ENCODE data around the gene SSH2.

SSH2 gene, protein sequence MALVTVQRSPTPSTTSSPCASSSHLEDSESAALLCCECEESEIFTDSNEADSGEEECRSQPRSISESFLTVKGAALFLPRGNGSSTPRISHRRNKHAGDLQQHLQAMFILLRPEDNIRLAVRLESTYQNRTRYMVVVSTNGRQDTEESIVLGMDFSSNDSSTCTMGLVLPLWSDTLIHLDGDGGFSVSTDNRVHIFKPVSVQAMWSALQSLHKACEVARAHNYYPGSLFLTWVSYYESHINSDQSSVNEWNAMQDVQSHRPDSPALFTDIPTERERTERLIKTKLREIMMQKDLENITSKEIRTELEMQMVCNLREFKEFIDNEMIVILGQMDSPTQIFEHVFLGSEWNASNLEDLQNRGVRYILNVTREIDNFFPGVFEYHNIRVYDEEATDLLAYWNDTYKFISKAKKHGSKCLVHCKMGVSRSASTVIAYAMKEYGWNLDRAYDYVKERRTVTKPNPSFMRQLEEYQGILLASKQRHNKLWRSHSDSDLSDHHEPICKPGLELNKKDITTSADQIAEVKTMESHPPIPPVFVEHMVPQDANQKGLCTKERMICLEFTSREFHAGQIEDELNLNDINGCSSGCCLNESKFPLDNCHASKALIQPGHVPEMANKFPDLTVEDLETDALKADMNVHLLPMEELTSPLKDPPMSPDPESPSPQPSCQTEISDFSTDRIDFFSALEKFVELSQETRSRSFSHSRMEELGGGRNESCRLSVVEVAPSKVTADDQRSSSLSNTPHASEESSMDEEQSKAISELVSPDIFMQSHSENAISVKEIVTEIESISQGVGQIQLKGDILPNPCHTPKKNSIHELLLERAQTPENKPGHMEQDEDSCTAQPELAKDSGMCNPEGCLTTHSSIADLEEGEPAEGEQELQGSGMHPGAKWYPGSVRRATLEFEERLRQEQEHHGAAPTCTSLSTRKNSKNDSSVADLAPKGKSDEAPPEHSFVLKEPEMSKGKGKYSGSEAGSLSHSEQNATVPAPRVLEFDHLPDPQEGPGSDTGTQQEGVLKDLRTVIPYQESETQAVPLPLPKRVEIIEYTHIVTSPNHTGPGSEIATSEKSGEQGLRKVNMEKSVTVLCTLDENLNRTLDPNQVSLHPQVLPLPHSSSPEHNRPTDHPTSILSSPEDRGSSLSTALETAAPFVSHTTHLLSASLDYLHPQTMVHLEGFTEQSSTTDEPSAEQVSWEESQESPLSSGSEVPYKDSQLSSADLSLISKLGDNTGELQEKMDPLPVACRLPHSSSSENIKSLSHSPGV (N-terminal part only)

DNA sequence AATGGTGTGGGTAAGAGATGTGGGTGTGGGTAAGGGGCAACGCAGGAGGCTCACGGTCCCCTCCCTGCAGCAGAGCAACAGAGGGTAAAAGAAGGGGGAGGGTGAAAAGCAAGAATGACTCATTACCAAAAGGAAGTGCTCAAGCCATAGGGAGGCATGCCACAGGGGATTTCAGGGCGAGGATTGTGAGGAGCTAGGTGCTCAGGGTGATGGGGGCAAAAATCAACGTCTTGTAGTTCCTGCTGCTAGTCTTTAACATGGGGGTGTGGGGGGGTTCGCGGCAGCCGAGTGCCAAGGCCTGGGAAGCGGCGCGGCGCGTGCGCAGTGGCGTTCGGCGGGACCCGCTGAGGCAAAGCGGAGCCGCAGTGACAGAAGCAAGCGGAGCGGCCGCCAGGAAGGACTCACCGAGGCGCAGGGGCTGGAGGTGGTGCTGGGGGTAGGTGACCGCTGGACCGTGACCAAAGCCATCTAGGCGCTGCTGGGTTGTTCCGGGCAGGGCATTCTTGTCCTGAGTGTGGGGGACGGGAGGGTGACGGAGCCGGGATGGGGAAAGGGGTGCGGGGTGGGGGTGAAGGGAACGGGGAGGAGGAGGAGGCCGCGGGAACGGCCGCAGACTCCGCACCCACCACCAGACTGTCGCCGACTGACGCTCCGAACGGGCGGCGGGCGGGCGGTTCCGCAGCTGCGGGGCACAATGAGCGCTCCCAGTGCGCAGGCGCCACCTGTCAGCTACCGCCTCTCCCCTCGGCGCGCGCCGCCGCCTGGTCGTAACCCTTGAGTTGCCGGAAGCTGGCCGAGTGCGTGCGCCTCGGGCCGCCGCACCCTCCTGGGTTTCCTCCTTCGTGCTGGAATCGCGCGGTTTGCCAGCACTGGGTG, at the start of gene SSH2:
TSS of gene SSH2 (minus strand) at position 696 of the 876 bp plus-strand sequence. CDS start at position 468, 228 bp downstream.
- Histone ChIP-seq H3K4me3 (ENCODE audit: low read length) (peak within 1 kb of the TSS; percentile 76), H3K4me1 (ENCODE audit: low read length) (peaks cover 21% of the 10 kb centered on the region), H3K9me3 (replicated peaks; ENCODE audit: insufficient read depth, low read length) (no peaks in the 10 kb centered on the region), H3K9me2 (replicated peaks; ENCODE audit: insufficient read depth, low read length) (no peaks in the 10 kb centered on the region), H3K27me3 (replicated peaks; ENCODE audit: insufficient read depth, low read length) (no peaks in the 10 kb centered on the region), H3K4me2 (ENCODE audit: low read depth, low read length) (peak within 1 kb of the TSS; percentile 98), H3K27ac (ENCODE audit: low read length) (peak within 1 kb of the TSS; percentile 70), H3K36me3 (replicated peaks; ENCODE audit: insufficient read depth, low read length) (no peaks in the 10 kb centered on the region), H2AFZ (ENCODE audit: low read length) (peak within 1 kb of the TSS; percentile 98), H4K20me1 (ENCODE audit: insufficient read depth, low read length) (no peaks in the 10 kb centered on the region), H3K79me2 (ENCODE audit: low read length) (peaks cover 50% of the 10 kb centered on the region), H3K9ac (ENCODE audit: low read length) (peak within 1 kb of the TSS; percentile 77), H3F3A (ENCODE audit: insufficient read depth, low read length) (peaks cover 16% of the 10 kb centered on the region; the same call in 1 of the 2 replicates)
- DNase-seq = peak; percentile 94
- TF ChIP-seq, protein P1, sequence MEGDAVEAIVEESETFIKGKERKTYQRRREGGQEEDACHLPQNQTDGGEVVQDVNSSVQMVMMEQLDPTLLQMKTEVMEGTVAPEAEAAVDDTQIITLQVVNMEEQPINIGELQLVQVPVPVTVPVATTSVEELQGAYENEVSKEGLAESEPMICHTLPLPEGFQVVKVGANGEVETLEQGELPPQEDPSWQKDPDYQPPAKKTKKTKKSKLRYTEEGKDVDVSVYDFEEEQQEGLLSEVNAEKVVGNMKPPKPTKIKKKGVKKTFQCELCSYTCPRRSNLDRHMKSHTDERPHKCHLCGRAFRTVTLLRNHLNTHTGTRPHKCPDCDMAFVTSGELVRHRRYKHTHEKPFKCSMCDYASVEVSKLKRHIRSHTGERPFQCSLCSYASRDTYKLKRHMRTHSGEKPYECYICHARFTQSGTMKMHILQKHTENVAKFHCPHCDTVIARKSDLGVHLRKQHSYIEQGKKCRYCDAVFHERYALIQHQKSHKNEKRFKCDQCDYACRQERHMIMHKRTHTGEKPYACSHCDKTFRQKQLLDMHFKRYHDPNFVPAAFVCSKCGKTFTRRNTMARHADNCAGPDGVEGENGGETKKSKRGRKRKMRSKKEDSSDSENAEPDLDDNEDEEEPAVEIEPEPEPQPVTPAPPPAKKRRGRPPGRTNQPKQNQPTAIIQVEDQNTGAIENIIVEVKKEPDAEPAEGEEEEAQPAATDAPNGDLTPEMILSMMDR (IDR thresholded peaks at IDR 0.05; ENCODE audit: low read length) = no peak
- no peak for TF ChIP-seq EZH2phosphoT487 (IDR thresholded peaks at IDR 0.05; ENCODE audit: low read length)
- TF ChIP-seq EZH2 (optimal IDR thresholded peaks at IDR 0.05; ENCODE audit: low read depth, low read length) = no peak

DNA sequence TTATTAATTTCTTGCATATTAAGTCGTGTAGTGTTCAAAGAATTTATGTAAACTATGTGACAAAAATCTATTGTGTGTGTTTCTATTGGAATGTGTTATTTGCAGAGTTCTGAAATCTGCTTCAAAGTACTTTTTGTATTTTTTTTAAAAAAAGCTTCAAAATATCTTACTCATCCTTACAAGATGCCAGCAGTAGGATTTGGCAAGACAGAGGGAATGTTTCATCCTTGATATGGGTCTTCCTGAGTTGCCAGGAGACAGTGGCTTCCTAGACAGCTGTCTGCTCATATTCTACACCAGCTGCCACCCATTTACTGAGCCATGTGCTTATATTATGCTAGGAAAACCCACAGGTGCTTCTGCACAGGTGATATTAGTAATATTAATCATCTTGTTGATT, 47.8 kb upstream of the SSH2 start:
- TF ChIP-seq, protein P1 (IDR thresholded peaks at IDR 0.05; ENCODE audit: low read length) = no peak
- TF ChIP-seq EZH2 (optimal IDR thresholded peaks at IDR 0.05; ENCODE audit: low read depth, low read length) (no peak), EZH2phosphoT487 (IDR thresholded peaks at IDR 0.05; ENCODE audit: low read length) (no peak)
- Histone ChIP-seq H3K9me3 (replicated peaks; ENCODE audit: insufficient read depth, low read length) (no peaks in the 10 kb centered on the region), H2AFZ (ENCODE audit: low read length) (no peak overlapping the region), H3K9me2 (replicated peaks; ENCODE audit: insufficient read depth, low read length) (no peaks in the 10 kb centered on the region), H3K4me3 (ENCODE audit: low read length) (no peak overlapping the region), H4K20me1 (ENCODE audit: insufficient read depth, low read length) (no peaks in the 10 kb centered on the region), H3F3A (ENCODE audit: insufficient read depth, low read length) (no peaks in the 10 kb centered on the region), H3K27ac (ENCODE audit: low read length) (no peak overlapping the region), H3K27me3 (replicated peaks; ENCODE audit: insufficient read depth, low read length) (no peaks in the 10 kb centered on the region), H3K4me1 (ENCODE audit: low read length) (no peaks in the 10 kb centered on the region), H3K79me2 (ENCODE audit: low read length) (no peaks in the 10 kb centered on the region), H3K4me2 (ENCODE audit: low read depth, low read length) (no peak overlapping the region), H3K9ac (ENCODE audit: low read length) (no peak overlapping the region), H3K36me3 (replicated peaks; ENCODE audit: insufficient read depth, low read length) (no peaks in the 10 kb centered on the region)
- DNase-seq = no peak

DNA sequence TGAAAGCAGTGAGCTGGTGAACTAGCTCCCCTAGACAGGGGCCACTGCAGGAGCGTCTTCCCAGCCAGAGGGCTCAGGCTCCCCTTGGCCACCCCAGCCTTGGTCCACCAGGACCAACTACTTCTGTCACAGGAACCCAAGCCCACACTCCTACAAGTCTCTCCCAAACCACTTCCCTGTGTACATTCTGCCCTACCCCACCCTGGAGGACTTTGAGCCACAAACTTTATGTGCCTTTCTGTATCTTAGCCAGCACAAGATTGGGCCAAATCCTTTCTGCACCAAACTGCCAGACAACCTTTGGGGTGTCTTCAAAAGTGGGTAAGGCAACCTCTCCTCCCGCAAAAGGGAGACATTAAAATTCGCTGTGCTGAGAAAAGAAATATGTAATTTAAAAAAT, 43.0 kb upstream of the SSH2 start:
- no peaks in the 10 kb centered on the region for H3K4me1 ChIP-seq (ENCODE audit: low read length)
- no peak for DNase-seq
- no peaks in the 10 kb centered on the region for H3K79me2 ChIP-seq (ENCODE audit: low read length)
- H3K27ac ChIP-seq (ENCODE audit: low read length) = no peak overlapping the region
- H4K20me1 ChIP-seq (ENCODE audit: insufficient read depth, low read length) = no peaks in the 10 kb centered on the region
- no peaks in the 10 kb centered on the region for H3K27me3 ChIP-seq (replicated peaks; ENCODE audit: insufficient read depth, low read length)
- no peaks in the 10 kb centered on the region for H3K9me2 ChIP-seq (replicated peaks; ENCODE audit: insufficient read depth, low read length)
- no peaks in the 10 kb centered on the region for H3K36me3 ChIP-seq (replicated peaks; ENCODE audit: insufficient read depth, low read length)
- TF ChIP-seq, protein P1 (IDR thresholded peaks at IDR 0.05; ENCODE audit: low read length) = no peak
- TF ChIP-seq EZH2 (optimal IDR thresholded peaks at IDR 0.05; ENCODE audit: low read depth, low read length) = no peak
- no peak for TF ChIP-seq EZH2phosphoT487 (IDR thresholded peaks at IDR 0.05; ENCODE audit: low read length)
- H3F3A ChIP-seq (ENCODE audit: insufficient read depth, low read length) = no peaks in the 10 kb centered on the region
- no peak overlapping the region for H3K4me2 ChIP-seq (ENCODE audit: low read depth, low read length)
- H2AFZ ChIP-seq (ENCODE audit: low read length) = no peak overlapping the region
- H3K9ac ChIP-seq (ENCODE audit: low read length) = no peak overlapping the region
- H3K4me3 ChIP-seq (ENCODE audit: low read length) = no peak overlapping the region
- H3K9me3 ChIP-seq (replicated peaks; ENCODE audit: insufficient read depth, low read length) = no peaks in the 10 kb centered on the region
